Endodermal cell (in vitro differentiated cells): Measurements from ENCODE around the gene TRIM3. TPM values are rescaled to one million over a fixed set of nuclear protein-coding genes. Genes with fewer than 3 reads are reported as not detected.

Experiments used
- DNase-seq: peaks from one replicate; pipeline ENCODE4 v3.0.0-alpha.2; 2017
- H3K27ac ChIP-seq: 2 replicates; pipeline ENCODE4 v1.5.1; 2013; ENCODE audit warnings: mild to moderate bottlenecking, low read depth, low read length, moderate library complexity
- H3K27me3 ChIP-seq: 2 replicates; pipeline ENCODE4 v1.6.1; 2013; ENCODE audit warnings: mild to moderate bottlenecking, low read length, moderate library complexity; ENCODE audit not compliant: insufficient read depth, control insufficient read depth, poor library complexity, severe bottlenecking
- H3K36me3 ChIP-seq: 2 replicates; pipeline ENCODE4 v1.7.0; 2013; ENCODE audit warnings: mild to moderate bottlenecking, low read length, moderate library complexity; ENCODE audit not compliant: control insufficient read depth, insufficient read depth
- H3K4me1 ChIP-seq: one replicate; pipeline ENCODE4 v1.7.0; 2013; ENCODE audit warnings: low read length; ENCODE audit not compliant: control insufficient read depth, insufficient read depth
- H3K4me3 ChIP-seq: 2 replicates; pipeline ENCODE4 v1.5.1; 2013; ENCODE audit warnings: mild to moderate bottlenecking, low read length, moderate library complexity
- H3K9ac ChIP-seq: 2 replicates; pipeline ENCODE4 v1.6.1; 2013; ENCODE audit warnings: mild to moderate bottlenecking, low read length, moderate library complexity; ENCODE audit not compliant: poor library complexity, severe bottlenecking; ENCODE audit errors: extremely low read depth
- H3K9me3 ChIP-seq: 2 replicates; pipeline ENCODE4 v1.6.1; 2013; ENCODE audit warnings: mild to moderate bottlenecking, low read length, moderate library complexity; ENCODE audit not compliant: control insufficient read depth
- H3K27ac Mint-ChIP-seq: 2 replicates; pipeline ENCODE4 v1.8.0; 2020; ENCODE audit warnings: mixed read lengths
- H3K27me3 Mint-ChIP-seq: 2 replicates; pipeline ENCODE4 v1.8.0; 2021; ENCODE audit warnings: mild to moderate bottlenecking, mixed read lengths; ENCODE audit not compliant: insufficient read depth
- H3K36me3 Mint-ChIP-seq: 2 replicates; pipeline ENCODE4 v1.8.0; 2020; ENCODE audit warnings: low read depth, mixed read lengths
- H3K4me1 Mint-ChIP-seq: 2 replicates; pipeline ENCODE4 v1.8.0; 2020; ENCODE audit warnings: mixed read lengths
- H3K4me3 Mint-ChIP-seq: 2 replicates; pipeline ENCODE4 v1.8.0; 2020; ENCODE audit warnings: mild to moderate bottlenecking, moderate library complexity, mixed read lengths
- H3K9me3 Mint-ChIP-seq: 2 replicates; pipeline ENCODE4 v1.8.0; 2020; ENCODE audit warnings: mild to moderate bottlenecking, mixed read lengths
- WGBS, 2 experiments: methylation state at CpG; one replicate each; pipeline versions ENCODE4 v1.1.5 to v1.1.7; 2013; ENCODE audit warnings: missing lambda C conversion rate in 2 of 2, mixed read lengths in 1 of 2; ENCODE audit not compliant: insufficient coverage in 1 of 2, insufficient read length in 1 of 2; 5-methylcytosine and 5-hydroxymethylcytosine counted together
- total RNA-seq, 2 donors: library from RNA; stranded (reverse); fragmentation: NEBNext Ultra II Directional in 1 of 2; extraction: Animal tissue kit (Norgen Biotek cat#: 25700) in 1 of 2; gene quantifications; 2 replicates in 1 of 2; 3 replicates in 1 of 2; pipeline ENCODE4 v1.2.1, GENCODE V29; 2021
- TF ChIP-seq, protein P1 (sequence below): fragments of 200-600 bp; sonication (generic); conservative IDR thresholded peaks from 2 replicates; pipeline ENCODE4 v1.5.0; 2021; ENCODE audit warnings: antibody characterized with exemption, mild to moderate bottlenecking

Gene TRIM3
- total RNA-seq, 2 donors from 2014 or later = 13.0 to 18.0 TPM

DNA sequence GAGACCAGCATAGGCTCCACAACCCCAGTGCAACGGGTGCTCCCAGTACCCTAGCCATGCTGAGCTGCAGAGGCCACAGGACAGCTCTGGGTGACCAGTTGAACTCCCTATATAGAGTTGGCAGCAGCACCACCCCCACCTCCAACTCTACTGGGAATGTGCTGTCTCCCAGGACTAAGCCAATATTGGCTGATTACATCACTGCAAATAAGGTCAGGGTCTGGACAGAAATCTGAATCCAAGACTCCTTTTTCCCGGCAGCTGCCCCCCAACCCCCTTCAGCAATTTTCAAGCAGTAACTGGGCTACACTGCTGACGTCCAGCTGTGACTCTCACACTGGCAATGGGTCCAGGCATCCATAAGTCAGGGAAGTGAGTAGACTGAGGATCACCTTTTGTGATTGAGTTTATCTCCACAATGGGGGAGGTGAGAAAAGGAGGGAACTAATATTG lies 32.8 kb downstream of the TRIM3 start, which contains the start of gene HPX:
TSS of gene HPX (minus strand) at position 82 of the 453 bp plus-strand sequence. CDS start at position 58, 24 bp downstream.
- Histone ChIP-seq H3K9me3 (no peaks in the 10 kb centered on the region), H3K27ac (no peak within 1 kb of the TSS), H3K9ac (no peak within 1 kb of the TSS), H3K4me3 (peak within 1 kb of the TSS; percentile 37), H3K27me3 (no peaks in the 10 kb centered on the region), H3K4me1 (peaks cover 21% of the 10 kb centered on the region), H3K36me3 (no peaks in the 10 kb centered on the region)
- peak within 1 kb of the TSS; percentile 84 for H3K27ac Mint-ChIP-seq
- no peak for DNase-seq
- peaks cover 3% of the 10 kb centered on the region for H3K4me1 Mint-ChIP-seq
- peak within 1 kb of the TSS; percentile 37 for H3K4me3 Mint-ChIP-seq
- H3K27me3 Mint-ChIP-seq = no peaks in the 10 kb centered on the region
- no peaks in the 10 kb centered on the region for H3K9me3 Mint-ChIP-seq
- 53 to 69% methylated on average over 2 to 3 of the region's 3 CpGs for WGBS, 2 experiments
- no peaks in the 10 kb centered on the region for H3K36me3 Mint-ChIP-seq
- TF ChIP-seq, protein P1, sequence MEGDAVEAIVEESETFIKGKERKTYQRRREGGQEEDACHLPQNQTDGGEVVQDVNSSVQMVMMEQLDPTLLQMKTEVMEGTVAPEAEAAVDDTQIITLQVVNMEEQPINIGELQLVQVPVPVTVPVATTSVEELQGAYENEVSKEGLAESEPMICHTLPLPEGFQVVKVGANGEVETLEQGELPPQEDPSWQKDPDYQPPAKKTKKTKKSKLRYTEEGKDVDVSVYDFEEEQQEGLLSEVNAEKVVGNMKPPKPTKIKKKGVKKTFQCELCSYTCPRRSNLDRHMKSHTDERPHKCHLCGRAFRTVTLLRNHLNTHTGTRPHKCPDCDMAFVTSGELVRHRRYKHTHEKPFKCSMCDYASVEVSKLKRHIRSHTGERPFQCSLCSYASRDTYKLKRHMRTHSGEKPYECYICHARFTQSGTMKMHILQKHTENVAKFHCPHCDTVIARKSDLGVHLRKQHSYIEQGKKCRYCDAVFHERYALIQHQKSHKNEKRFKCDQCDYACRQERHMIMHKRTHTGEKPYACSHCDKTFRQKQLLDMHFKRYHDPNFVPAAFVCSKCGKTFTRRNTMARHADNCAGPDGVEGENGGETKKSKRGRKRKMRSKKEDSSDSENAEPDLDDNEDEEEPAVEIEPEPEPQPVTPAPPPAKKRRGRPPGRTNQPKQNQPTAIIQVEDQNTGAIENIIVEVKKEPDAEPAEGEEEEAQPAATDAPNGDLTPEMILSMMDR = no peak

DNA sequence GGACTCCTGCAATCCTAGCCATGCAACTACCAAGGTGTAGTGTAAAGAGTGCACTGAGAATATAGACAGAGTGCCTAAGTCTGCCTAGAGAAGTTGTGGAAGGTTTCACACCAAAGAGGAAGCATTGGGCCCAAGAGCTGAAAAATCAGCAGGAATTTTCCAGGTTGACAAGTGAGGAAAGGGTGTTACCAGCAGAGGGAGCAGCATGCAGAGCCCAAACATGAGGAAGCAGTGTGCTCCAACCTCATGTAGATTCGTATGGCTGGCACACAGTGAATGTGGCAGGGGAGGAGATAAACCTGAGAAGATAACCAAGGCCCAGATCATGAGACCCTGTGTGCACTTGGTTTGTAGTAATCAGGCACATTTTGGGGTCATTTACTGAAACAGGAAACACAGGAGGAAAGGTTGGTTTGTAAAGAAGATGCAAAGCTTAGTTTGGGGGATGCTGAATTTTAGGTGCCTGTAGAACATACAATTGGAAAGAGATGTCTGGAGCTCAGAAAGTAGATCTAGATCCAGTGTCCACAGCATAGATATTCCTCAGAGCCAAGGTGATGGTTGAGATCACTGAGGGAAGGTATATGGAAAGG lies 34.7 kb downstream of the TRIM3 start:
- Histone ChIP-seq H3K27ac (no peak overlapping the region), H3K9ac (no peak overlapping the region), H3K27me3 (no peaks in the 10 kb centered on the region), H3K4me3 (no peak overlapping the region), H3K9me3 (no peaks in the 10 kb centered on the region), H3K4me1 (peaks cover 21% of the 10 kb centered on the region), H3K36me3 (no peaks in the 10 kb centered on the region)
- peaks cover 3% of the 10 kb centered on the region for H3K4me1 Mint-ChIP-seq
- no peak overlapping the region for H3K4me3 Mint-ChIP-seq
- H3K27me3 Mint-ChIP-seq = no peaks in the 10 kb centered on the region
- peak; percentile 86 for DNase-seq
- TF ChIP-seq, protein P1 = peak; percentile 87
- H3K36me3 Mint-ChIP-seq = no peaks in the 10 kb centered on the region
- H3K9me3 Mint-ChIP-seq = no peaks in the 10 kb centered on the region
- no peak overlapping the region for H3K27ac Mint-ChIP-seq
- WGBS, 2 experiments = 40 to 51% methylated on average over 1 of the region's 1 CpG

DNA sequence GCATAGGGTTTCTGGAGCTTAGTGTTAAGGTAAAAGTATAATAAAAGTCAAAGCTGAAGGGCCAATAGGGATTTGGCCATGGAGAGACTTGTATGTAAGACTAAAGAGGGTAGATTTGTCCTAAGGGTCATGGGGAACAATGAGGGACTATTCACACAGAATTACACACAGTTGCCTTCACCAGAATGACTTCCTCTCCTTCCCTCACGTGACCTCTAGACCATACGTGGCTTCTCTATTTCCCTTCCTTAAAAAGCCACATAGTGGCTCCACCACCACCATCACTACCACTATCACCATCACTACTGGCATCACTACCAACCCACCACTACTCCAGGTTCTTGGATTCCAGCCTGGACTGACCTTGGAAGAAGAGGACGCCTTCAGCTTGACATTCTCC lies 35.7 kb downstream of the TRIM3 start:
- Histone ChIP-seq H3K4me1 (peaks cover 21% of the 10 kb centered on the region), H3K9me3 (no peaks in the 10 kb centered on the region), H3K36me3 (no peaks in the 10 kb centered on the region), H3K27ac (no peak overlapping the region), H3K4me3 (no peak overlapping the region), H3K9ac (no peak overlapping the region), H3K27me3 (no peaks in the 10 kb centered on the region)
- Mint-ChIP-seq H3K36me3 (no peaks in the 10 kb centered on the region), H3K27ac (no peak overlapping the region), H3K4me3 (no peak overlapping the region), H3K9me3 (no peaks in the 10 kb centered on the region), H3K4me1 (peaks cover 11% of the 10 kb centered on the region), H3K27me3 (no peaks in the 10 kb centered on the region)
- DNase-seq = no peak
- TF ChIP-seq, protein P1 = no peak
- WGBS, 2 experiments = 94 to 100% methylated on average over 2 to 3 of the region's 3 CpGs
